DOHH2 (cell line): ENCODE data around the gene TRERF1.

ENCODE experiments used
- EZH2phosphoT487 ChIP-seq: fragments of 200-600 bp; sonication (generic); IDR thresholded peaks from 2 replicates; pipeline ENCODE4 v1.6.1; 2017; ENCODE audit warnings: borderline replicate concordance, mild to moderate bottlenecking, antibody characterized with exemption, low read length, moderate library complexity, mixed read lengths
- TF ChIP-seq, protein P1 (sequence below): fragments of 200-600 bp; sonication (generic); IDR thresholded peaks from one replicate; pipeline ENCODE4 v1.5.1; 2014; ENCODE audit warnings: antibody characterized with exemption, mild to moderate bottlenecking, low read depth, low read length; ENCODE audit not compliant: poor library complexity, severe bottlenecking

DNA sequence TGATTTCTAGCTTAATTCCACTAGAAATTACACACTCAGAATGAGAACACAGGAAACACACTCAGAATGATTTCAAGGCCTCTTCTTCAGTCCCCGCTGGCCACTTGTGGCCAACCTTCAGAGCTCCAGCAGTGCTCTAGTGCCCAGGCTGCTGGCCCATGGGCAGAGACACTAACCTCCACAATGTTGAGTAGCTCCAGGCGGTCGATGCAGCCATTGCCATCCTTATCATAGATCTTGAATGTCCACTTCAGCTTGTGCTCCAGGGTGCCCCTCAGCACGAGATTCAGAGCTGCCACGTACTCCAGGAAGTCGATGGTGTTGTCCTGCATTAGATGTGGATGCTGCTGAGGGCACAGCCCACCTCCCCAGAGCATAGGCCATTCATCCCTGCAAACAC, 263.3 kb downstream of the TRERF1 start:
- TF ChIP-seq, protein P1, sequence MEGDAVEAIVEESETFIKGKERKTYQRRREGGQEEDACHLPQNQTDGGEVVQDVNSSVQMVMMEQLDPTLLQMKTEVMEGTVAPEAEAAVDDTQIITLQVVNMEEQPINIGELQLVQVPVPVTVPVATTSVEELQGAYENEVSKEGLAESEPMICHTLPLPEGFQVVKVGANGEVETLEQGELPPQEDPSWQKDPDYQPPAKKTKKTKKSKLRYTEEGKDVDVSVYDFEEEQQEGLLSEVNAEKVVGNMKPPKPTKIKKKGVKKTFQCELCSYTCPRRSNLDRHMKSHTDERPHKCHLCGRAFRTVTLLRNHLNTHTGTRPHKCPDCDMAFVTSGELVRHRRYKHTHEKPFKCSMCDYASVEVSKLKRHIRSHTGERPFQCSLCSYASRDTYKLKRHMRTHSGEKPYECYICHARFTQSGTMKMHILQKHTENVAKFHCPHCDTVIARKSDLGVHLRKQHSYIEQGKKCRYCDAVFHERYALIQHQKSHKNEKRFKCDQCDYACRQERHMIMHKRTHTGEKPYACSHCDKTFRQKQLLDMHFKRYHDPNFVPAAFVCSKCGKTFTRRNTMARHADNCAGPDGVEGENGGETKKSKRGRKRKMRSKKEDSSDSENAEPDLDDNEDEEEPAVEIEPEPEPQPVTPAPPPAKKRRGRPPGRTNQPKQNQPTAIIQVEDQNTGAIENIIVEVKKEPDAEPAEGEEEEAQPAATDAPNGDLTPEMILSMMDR: no peak
- TF ChIP-seq EZH2phosphoT487: no peak
